AG10803 (cell line): ENCODE measurements around the gene MED12L.

Experiments used
- DNase-seq: peaks from one replicate; pipeline ENCODE4 v3.0.0; 2010; ENCODE audit warnings: low read depth
- H3K4me3 ChIP-seq: 2 replicates; pipeline ENCODE4 v1.5.1; 2011; ENCODE audit warnings: mild to moderate bottlenecking, low read length, control low read depth
- CTCF ChIP-seq: conservative IDR thresholded peaks from 2 replicates; pipeline ENCODE4 v1.5.1; 2011; ENCODE audit warnings: mild to moderate bottlenecking, low read length, control low read depth, inconsistent platforms

Gene MED12L

GRCh38 chr3:151410891-151411559 lies 325.6 kb downstream of the MED12L start:
- DNase-seq: peak; percentile 26
- no peak for TF ChIP-seq CTCF
- no peak overlapping the region for H3K4me3 ChIP-seq

GRCh38 chr3:151412989-151413388 lies 327.5 kb downstream of the MED12L start:
- no peak for TF ChIP-seq CTCF
- H3K4me3 ChIP-seq: no peak overlapping the region
- no peak for DNase-seq

GRCh38 chr3:151415289-151415688 lies 329.8 kb downstream of the MED12L start:
- H3K4me3 ChIP-seq: no peak overlapping the region
- TF ChIP-seq CTCF: no peak
- DNase-seq: no peak

GRCh38 chr3:151419806-151420205 lies 334.3 kb downstream of the MED12L start:
- no peak for TF ChIP-seq CTCF
- no peak for DNase-seq
- no peak overlapping the region for H3K4me3 ChIP-seq

GRCh38 chr3:151421938-151422337 lies 336.5 kb downstream of the MED12L start:
- no peak for DNase-seq
- H3K4me3 ChIP-seq: no peak overlapping the region
- no peak for TF ChIP-seq CTCF

- H3K4me3 ChIP-seq: no peak overlapping the region
- DNase-seq: no peak
- no peak for TF ChIP-seq CTCF
Measured at GRCh38 chr3:151423091-151423490, 337.6 kb downstream of the MED12L start.

- H3K4me3 ChIP-seq: no peak overlapping the region
- peak; percentile 27; the same call in 1 of the 2 replicates for TF ChIP-seq CTCF
- DNase-seq: peak; percentile 35
Measured at GRCh38 chr3:151425627-151426340, 340.3 kb downstream of the MED12L start.
